GOT3 (cell line): ENCODE measurements around the gene MUC4.

ENCODE experiments used
- DNase-seq: peaks from one replicate; lab custom pipeline; 2025; ENCODE audit warnings: mixed read lengths; lab: John Stamatoyannopoulos, UW

Gene MUC4

DNA sequence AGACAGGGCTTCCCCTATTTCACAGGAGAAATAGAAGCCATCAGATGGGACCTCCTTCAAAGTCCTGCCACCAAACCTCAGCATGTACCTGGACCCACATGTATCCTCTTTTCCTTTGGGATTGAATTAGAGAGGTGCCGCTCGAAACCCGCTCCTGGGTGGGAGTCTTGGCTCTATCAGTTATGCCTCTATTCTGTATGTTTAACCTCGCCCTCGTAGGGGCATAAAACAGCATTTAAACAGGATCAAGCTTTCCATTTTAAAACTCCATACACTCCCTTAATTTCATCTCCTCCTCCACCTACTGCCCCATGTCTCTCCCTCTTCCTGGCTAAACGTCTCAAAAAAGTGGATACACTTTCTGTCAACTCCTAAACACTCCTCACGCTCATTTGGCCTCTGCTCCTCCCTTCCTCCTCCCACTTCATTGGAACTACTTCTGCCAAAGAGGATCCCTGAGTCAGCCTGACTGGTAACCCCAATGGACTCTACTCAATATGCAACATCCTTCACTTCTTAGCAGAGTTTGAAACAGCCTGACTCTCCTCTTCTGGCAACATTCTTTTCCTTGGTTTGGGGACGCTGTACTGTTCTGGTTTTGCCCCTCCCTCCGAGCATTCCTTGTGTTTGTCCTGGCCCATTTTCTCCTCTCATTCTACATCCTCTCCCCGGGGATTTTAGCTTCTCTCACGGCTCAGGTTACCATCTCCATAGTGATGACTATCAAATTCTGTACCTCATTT lies 114.0 kb downstream of the MUC4 start:
- DNase-seq: no peak
